G401.6 (cell line): ENCODE measurements around the gene BLOC1S3.

Source experiments
- FAIRE-seq: peaks from 2 replicates; lab custom pipeline; 2012; peaks lifted over from hg19 to GRCh38; lab: Jason Lieb, UNC

The BLOC1S3 gene

DNA sequence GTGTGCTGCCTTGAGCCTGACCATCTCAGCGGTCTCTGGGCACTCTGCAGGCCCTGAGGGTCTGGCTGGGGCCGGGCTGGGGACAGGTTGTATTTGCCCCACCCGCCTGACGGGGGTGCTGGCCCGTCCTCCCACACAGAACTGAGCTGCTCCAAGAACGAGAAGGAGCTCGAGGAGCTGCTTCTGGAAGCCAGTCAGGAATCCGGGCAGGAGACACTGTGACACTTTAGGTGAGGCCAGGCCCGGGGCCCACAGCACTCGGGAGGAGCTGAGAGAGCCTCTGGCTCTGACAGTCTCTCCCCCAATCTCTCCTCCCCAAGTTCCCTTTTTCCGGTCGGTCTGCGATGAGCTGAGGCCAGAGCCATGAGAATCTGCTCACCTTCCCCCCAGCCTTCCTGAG, 32.3 kb upstream of the BLOC1S3 start:
- FAIRE-seq: no peak

DNA sequence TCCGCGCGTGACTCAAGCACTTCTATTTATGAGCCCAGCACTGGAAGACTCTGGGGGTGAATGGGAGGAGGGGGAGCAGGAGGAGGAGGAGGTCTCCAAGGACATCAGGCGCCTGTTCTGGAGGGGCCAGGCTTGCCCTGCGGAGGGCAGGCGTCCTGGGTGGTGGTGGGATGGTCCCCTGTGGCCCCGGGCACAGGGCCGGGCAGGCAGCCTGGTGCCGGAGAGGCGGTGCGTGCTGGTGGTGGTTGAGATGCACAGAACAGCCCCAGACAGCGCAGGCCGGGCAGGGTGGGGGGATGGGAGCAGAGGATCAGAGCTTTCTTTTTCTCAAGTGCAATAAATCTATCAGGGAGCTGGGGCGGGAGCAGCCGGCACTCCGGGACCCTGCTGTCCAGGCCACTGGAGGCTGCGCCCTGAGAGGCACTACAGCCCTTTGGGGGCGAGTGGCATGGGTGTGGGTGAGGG, 31.8 kb upstream of the BLOC1S3 start:
- no peak for FAIRE-seq

DNA sequence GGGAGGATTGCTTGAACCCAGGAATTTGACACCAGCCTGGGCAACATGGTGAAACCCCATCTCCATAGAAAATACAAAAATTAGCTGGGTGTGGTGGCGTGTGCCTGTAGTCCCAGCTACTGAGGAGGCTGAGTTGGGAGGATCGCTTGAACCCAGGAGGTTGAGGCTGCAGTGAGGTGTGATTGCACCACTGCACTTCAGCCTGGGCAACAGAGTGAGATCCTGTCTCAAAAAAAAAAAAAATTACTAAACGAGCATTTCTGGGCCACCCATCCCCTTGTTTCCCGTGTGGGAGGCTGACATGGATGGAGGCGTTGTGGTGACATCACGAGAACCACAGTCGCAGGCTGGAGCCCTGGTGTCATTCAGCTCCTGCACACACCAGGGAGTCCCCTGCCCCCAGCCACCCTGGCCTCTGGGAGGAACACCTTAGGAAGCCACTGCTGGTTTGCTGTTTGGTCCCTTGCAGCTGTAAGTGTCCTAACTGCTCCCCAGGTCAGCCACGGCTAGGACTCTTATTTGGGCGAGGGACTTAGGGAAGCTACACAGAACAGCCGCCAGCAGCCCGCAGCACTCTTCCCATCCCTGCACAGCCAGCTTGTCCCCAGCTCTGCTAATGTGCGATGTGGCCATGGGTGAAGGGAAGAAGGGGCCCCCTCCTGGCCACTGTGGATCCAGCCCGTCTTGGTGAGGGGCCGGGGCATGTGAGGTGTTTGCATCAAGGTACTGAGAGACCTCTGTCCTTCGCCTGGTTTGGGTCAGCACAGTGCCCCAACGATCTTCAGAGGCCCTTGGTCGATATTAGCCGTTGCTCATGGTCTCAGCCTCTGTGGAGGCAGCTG, 30.5 kb upstream of the BLOC1S3 start:
- FAIRE-seq: no peak

DNA sequence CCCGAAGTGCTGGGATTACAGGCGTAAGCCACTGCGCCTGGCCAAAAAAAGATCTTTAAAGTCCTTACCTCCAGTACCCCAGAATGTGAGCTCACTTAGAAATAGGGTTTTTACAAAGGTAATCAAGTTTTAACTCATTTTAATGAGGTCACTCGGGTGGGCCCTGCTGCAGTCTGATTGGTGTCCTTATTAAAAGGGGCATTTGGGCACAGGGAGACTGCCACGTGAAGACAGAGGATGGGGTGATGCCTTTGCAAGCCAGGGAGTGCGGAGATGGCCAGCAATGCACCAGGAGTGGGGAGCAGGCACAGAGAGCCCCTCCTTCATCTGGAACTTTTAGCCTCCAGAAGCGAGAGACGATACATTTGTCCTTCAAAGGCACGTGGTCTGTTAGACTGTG, 29.5 kb upstream of the BLOC1S3 start:
- FAIRE-seq: no peak

DNA sequence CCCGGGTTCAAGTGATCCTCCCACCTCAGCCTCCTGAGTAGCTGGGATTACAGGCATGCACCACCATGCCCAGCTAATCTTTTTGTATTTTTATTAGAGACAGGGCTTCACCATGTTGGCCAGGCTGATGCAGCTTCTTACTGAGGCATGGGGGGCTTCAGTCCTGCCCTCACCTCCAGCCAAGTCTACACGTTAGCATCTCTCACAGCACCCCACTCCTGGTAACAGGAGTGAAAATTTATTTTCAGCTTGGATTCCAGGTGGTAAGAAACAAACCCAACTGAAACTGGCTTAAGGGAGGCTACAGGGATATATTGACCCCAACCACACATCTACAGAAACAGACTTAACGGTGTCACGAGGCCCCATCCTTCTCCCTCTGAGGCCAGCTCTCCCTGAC, 28.4 kb upstream of the BLOC1S3 start:
- no peak for FAIRE-seq

DNA sequence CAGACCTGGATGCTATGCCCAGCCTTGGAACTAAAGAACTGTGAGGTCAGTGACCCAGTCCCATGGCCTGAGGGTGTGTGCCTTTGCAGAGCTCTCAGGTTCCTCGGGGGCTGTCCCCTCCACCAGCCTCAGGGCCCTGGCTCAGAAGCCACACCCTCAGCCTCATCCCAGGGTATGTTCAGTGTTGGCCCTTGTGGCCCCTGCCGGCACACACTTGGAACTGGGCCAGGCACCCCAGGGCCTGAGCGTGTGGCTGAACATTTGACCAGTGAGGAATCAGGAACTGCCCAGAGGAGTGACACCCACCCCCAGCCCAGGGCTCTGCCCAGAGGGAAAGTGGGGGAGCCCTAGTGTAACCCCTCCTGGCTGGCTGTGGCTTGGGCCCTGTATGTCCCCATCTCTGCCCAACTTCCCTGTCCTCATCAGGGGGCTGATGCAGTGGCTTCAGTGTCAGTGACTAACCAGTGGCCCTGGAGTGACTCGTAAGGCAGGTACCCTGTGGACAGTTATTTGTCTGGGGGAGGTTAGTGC, 27.8 kb upstream of the BLOC1S3 start:
- no peak for FAIRE-seq

DNA sequence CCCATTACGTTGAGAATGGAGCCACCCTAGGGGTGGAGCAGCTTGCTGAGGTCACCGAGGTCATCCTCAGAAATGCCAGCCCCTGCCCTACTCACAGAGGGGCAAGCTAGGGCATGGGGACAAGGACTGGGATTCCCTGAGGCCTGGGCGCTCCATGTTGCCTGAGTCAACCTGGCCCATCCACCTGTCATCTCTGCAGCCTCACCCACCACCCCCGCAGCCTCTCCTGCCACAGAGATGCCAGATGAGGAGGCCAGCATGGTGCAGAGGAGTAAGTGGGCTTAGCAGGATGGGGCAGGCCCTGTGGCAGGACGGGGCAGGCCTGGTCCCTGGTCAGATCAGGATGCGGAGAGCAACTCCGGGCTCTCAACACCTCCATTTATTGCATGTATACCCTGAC, 27.3 kb upstream of the BLOC1S3 start:
- FAIRE-seq: no peak

DNA sequence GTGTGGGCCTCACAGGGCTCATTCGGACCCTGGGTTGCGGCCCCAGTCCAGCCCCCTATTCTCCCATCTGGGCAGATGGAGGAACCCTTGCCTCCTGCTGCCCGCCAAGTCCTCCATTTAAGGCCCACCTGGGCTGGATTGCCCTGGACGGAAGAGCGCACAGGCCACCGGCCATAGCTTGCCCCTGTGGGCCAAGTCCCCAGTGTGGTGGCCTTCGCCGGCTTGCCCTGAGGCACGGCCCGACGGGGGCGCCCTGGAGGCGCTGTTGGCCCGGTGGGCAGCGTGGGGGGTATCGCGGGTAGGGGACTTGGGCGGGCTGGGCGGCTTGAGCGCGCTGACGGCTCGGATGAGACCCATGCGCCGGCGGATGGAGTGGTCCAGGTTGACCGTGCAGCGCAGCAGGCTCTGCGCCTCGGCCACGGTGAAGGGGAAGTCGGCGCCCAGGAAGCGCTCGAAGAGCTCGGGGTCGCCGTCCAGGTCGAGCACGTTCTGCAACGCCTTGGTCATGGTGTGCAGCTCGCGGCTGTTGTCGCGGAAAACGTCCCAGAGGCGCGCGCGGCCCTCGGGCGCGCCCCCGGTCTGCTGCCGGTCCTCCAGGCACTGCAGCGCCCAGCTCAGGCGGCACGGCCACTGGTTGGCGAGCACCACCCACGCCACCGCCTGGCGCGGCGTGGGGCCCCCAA, 26.6 kb upstream of the BLOC1S3 start:
- no peak for FAIRE-seq

DNA sequence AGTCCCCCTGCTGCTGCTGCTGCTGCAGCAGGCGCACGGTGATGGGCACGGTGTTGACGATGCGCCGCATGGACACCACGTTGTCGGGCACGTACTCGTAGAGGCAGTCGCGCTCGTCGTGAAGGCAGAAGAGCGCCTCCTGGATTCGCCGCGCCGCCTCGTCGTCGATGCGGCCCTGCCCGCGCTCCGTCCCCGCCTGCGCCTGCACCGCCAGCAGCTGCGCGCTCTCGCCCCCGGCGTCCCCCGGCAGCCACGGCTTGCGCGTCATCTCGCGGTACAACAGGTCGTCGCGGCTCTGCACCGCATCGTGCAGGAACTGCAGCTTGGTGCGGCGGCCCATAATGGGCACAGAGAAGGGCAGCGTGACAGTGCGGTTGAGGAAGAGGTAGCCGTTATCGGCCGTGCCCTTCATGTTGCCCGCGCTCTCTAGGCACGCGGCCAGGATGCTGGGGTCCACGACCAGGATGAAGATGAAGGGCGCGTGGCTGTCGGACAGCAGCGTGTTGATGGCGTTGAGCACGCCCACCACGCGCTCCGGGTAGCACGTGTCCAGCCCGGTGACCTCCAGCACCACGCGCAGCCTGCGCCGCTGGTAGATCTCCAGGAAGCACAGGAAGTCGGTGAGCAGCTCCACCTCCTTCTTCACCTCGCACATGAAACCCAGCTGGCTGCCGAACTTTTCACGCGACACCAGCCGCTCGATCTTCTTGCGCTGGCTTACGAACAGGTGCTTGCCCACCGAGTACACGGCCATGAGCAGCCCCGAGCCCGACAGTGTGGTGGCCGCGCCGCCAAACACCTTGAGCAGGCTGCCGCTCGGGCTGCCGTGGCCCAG, 25.9 kb upstream of the BLOC1S3 start:
- FAIRE-seq: no peak

DNA sequence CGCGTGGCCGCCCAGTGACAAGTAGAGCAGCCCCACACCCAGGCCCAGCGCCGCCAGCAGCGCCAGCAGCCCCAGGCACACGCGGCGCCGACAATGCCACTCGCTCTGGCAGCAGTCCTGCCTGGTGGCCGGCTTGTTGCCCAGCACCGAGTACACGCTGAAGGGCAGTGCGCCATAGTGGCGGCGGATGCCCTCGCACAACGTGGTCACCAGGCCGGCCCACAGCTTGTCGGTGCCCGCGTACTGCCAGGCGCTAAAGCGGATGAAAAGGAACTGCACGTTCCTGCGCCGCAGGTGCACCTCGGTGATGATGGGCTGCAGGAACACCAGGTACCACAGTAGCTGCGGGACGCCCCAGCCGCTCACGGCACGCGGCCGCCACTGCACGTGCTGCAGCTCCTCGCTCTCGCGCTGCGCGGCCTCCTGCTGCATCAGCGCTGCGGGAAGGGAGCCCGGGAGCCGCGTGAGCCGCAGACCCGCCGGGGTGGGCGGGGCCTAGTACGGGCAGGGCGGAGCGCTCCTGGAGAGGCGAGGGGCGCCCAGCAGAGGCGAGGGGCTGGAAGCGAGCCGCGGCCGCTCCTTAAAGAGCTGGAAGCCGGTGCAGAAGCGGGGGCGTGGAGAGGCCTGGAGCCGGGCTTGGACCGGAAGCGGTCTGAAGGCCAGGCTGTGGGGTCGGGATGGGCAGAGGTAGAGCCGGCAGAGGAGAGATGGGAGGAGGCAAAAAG, 25.1 kb upstream of the BLOC1S3 start:
- FAIRE-seq: no peak

DNA sequence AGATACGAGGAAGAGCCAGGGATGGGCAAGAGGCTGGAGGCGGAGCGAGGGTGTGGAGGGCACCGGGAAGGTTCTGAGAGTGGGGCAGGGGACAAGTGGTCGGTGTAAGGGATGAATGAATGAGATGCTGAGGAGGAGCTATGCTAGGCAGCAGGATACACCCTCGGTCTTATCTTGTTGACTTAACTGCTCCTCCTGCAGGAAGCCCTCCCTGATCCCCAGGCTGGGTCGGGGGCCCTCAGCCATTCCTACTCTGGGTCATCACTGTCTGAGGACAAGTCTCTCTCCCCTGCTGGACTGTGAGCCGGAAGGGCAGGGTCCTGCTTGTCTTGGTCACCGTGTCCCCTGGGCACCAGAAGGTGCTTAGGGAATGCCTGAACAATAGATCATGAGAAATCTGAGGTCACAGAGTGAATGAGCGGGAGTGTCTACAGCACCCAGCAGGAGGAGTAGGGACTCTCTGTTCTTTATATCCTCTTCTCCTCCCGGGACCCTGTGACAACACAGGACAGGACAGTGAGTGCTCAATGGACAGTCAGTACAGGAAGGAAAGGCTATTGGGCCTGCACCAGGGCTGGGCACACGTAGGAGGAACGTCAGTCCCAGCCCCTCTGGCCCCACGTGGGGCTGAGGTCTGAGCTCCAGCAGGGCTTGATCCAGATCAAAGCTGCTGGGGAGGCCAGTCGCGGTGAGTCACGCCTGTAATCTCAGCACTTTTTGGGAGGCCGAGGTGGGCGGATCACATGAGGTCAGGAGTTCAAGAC, 24.3 kb upstream of the BLOC1S3 start:
- no peak for FAIRE-seq

DNA sequence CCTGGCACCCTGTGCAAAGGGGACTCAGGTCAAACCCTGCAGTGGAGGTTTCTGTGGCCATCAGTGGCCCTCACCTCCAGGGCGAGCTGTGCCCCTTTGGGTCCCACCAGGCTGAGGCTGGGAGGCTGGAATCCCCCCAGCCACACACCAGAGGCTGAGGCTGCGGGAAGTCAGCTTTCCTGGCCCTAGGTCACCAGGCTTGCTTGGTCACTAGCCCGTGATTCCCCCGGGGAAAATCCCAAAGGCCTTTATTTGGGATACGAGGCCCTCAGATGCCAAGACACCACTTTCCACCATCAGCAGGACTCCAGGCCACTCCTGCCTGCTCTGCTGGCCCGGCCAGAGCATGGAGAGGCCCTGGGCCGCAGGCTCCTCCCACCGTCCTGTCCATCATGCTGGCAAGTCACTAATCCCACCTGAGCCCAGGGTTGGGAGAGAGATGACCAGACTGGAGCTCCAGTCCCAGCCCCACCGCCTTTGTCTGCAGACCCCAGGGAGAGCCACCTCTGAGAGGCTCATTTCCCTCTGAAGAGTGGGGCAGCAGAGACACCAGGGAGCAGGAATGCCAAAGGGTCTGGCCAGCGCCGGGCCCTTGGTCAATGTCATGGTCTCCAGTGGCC, 22.5 kb upstream of the BLOC1S3 start:
- FAIRE-seq: no peak

DNA sequence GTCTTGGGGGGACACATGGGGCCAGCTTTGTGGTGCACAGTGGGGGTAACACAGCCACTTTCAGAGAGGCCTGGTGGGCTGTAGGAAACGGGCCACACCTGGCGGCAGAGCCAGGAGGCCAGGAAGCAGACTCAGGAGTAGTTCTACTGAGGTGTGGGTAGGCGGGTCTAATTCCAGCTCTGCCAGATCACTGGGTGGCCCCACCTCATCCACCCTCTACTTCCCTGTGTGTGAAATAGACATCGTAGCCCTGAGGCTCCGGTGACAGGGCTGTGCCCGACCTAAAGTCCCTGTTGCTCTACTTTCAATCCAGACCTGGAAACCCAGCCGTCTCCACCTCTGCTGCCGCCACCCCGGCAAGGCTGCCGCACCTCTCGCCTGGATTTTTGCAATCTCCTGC, 21.8 kb upstream of the BLOC1S3 start:
- no peak for FAIRE-seq

DNA sequence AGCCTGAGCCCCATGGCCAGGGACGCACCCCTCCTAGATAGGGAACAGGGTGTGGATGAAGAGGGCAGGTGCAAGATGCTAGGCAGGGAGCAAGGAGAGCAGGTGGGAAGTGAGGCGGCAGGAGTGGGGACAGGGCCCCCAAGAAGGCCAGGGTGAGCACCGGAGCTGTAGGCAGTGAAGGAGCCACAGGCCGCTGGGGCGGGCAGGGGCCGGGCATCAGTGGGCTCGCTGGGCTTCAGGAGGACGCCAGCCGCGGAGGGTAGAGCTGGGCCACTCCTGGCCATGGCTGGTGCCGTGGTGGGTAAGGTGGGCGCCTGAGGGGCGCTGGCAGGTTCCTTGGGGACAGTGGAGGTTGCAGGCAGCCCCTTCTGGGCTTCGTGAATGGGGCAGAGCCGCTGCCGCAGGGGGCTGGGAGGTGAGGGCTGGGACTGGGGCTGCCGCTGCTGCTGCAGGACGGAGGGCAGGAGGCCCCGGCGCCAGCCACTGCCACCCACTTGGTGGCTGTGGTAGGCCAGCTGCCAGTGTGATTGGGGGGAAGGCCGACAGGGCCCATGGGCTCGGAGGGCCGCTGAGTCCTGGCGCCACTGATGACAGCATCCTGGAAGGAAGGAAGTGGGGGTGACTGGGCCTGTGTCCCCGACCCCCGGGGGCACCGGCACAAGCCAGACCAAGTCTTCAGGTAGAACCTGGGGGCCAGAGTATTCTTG, 19.9 kb upstream of the BLOC1S3 start:
- no peak for FAIRE-seq

DNA sequence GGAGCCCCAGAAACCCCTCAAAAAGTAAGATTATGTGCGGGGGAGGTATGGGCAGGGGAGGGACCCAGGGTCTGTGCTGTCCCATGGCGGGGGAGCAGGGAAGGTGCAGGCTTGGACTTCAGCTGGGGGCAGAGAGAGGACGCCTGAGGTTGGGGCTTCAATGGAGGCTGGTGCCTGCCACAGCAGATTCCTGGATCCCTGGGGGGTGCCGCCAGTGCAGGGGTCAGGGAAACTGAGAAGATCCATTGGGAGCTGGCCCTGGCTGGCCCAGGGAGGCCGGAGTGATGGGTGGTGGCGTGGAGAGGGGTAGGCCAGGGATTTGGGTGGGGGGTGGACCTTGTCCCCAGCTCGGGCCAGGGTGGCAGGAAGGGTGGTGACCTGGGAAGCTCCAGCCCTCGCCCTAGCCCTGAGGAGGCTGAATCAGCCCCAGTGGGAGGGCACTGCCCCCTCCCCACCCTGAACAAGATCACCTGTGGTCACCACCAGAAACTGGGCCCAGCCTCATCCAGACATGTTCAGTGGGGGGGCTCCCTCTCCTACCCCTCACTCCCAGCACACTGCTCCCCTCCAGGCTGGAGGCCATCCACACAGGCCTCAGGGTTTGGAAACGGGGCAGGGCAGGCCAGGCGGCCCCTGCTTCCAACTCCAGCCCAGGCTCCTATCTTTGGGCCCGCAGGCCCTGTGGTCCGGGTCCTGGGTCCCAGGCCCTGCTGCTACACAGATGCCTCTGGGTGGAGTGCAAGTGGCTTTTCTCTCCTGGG, 19.2 kb upstream of the BLOC1S3 start:
- no peak for FAIRE-seq

DNA sequence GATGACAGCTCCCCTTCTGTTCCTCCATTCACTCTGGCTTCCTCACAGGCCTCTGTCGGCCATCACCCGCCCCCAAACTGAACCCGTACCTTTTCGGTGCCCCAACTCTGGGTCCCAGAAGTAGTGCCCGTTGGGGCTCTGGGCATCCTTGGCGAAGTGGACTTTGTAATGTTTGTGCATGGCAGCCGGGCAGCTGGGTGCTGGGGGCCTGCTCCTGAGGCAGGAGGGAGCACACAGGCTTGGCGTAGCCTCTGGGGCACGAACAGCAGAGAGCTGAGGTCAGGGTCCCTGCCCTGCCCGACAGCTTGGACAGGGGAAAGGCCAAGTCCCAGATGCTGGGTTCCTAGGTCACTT, 18.6 kb upstream of the BLOC1S3 start:
- no peak for FAIRE-seq

DNA sequence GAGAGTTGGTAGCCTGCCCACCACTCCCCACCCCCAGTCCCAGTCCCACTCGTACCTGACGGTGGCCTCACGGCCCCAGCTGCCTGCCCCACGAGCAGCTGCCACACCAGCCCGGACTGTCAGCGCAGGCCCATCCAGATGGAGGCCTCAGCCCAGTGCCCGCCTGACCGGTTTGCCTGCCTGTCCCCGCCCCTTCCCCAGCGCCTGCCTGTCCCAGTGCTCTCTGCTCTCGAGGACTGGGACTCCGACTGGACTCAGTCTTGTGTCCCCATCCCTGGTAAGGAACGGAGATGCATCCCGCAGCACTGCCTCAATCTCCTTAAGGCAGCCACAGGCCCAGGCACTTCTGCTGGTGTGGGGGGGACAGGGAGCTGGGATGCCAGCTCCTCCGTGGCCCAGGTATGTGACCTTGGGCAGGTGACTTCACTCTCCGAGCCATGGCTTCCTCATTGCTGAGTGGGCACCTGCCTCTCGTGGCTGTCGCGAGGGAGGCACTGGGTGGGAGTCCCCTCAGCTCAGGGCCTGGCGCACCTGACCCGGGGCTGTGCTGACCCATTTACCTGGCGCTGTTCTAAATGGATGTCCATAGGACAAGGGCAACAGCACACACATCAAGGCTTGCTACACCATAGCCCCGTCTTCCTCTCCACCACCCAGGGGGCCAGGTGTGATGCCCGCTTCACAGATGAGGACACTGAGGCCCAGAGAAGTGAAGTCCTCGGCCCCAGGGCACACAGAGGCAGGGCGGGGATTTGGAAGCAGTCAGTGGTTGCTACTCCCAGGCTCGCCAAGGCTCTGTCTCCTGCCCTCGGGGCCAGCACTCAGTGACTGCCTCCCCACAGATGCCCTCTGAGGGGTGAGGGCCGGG, 17.5 kb upstream of the BLOC1S3 start, which contains the start of gene NKPD1:
Gene NKPD1 (minus strand): TSS at position 113 of the 868 bp plus-strand sequence. CDS start 832 bp downstream, outside the sequence.
- no peak for FAIRE-seq
